Thoracic aorta (tissue), 2 donors: ENCODE results near the gene ADSS1. TPM values are rescaled to one million over a fixed set of nuclear protein-coding genes. Genes with fewer than 3 reads are reported as not detected.

Experiments
- ATAC-seq: fragments of 150-250 bp; one replicate; pipeline ENCODE4 v1.8.0; 2017; ENCODE audit warnings: low read depth; ENCODE audit not compliant: insufficient number of reproducible peaks, low FRiP score
- DNase-seq: peaks from one replicate; pipeline ENCODE4 v3.0.0-alpha.2; 2020; ENCODE audit warnings: low spot score
- H3K27ac ChIP-seq, 2 donors: fragments of 200-600 bp; sonication (generic); 1 replicate in 1 of 2; 2 replicates in 1 of 2; pipeline ENCODE4 v1.5.1; 2016; ENCODE audit warnings: mild to moderate bottlenecking in 2 of 2, moderate library complexity in 2 of 2
- H3K27me3 ChIP-seq: fragments of 200-600 bp; sonication (generic); replicated peaks from 2 replicates; pipeline ENCODE4 v1.6.0; 2016; ENCODE audit warnings: mild to moderate bottlenecking; ENCODE audit not compliant: insufficient read depth
- H3K36me3 ChIP-seq: fragments of 200-600 bp; sonication (generic); one replicate; pipeline ENCODE4 v1.5.1; 2016
- H3K4me1 ChIP-seq, 2 donors: fragments of 200-600 bp; sonication (generic); 1 replicate in 1 of 2; 2 replicates in 1 of 2; pipeline versions ENCODE4 v1.5.1 to v1.6.0; 2016; ENCODE audit warnings: low read depth in 2 of 2, mild to moderate bottlenecking in 1 of 2; ENCODE audit not compliant: control insufficient read depth in 1 of 2
- H3K4me3 ChIP-seq: fragments of 200-600 bp; sonication (generic); 2 replicates; pipeline ENCODE4 v1.5.1; 2016; ENCODE audit warnings: mild to moderate bottlenecking
- H3K9me3 ChIP-seq: fragments of 200-600 bp; sonication (generic); 2 replicates; pipeline ENCODE4 v1.5.1; 2016
- total RNA-seq, 2 donors: library from RNA; depleted of rRNA; stranded (reverse); fragments of >200 nt; gene quantifications; one replicate each; pipeline versions ENCODE4 v1.1.0 to v1.2.3, GENCODE V29; 2016
- TF ChIP-seq, protein P1 (sequence below): fragments of 200-600 bp; sonication (generic); IDR thresholded peaks from one replicate; pipeline ENCODE4 v1.5.1; 2019; ENCODE audit warnings: antibody characterized with exemption

ADSS1 gene
- total RNA-seq, 2 donors from 2014 or later = 30.8 to 87.3 TPM

DNA sequence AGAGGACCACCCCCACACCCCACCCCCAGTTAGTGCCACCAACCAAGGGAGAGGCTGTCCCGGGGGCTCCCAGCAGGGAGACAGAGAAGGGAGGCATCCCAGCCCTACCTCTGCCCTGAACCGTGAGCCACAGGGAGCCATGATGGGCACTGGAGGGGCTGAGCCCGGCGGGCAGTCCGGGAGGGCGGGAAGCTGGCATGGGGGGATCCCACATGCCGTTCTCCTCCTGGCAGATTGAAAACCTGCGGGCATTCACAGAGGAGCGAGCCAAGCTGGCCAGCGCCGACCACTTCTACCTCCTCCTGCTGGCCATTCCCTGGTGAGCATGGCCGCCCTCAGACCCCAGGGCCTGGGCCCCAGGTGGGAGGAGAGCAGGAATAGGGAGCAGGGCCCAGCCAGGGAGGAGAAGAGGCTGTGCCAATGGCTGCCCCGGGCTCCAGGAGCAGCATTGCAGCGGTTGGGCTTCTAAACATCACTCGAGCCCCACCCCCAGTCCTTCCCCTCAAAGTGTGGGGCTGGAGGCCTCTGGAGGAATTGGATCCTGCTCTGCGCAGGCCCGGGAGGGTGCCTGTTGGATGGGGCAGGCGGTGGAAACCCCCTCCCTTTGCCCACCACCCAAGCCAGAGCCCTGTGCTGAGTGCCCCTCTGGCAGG, 14.5 kb upstream of the ADSS1 start:
- no peak for ATAC-seq
- TF ChIP-seq, protein P1, sequence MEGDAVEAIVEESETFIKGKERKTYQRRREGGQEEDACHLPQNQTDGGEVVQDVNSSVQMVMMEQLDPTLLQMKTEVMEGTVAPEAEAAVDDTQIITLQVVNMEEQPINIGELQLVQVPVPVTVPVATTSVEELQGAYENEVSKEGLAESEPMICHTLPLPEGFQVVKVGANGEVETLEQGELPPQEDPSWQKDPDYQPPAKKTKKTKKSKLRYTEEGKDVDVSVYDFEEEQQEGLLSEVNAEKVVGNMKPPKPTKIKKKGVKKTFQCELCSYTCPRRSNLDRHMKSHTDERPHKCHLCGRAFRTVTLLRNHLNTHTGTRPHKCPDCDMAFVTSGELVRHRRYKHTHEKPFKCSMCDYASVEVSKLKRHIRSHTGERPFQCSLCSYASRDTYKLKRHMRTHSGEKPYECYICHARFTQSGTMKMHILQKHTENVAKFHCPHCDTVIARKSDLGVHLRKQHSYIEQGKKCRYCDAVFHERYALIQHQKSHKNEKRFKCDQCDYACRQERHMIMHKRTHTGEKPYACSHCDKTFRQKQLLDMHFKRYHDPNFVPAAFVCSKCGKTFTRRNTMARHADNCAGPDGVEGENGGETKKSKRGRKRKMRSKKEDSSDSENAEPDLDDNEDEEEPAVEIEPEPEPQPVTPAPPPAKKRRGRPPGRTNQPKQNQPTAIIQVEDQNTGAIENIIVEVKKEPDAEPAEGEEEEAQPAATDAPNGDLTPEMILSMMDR = no peak
- no peak for DNase-seq
- Histone ChIP-seq H3K4me3 (no peak overlapping the region), H3K9me3 (no peaks in the 10 kb centered on the region), H3K36me3 (peaks cover 54% of the 10 kb centered on the region), H3K27ac (peak overlapping the region; percentile 19 to 30), H3K4me1 (peaks cover 0 to 20% of the 10 kb centered on the region in 2 donors), H3K27me3 (no peaks in the 10 kb centered on the region)

DNA sequence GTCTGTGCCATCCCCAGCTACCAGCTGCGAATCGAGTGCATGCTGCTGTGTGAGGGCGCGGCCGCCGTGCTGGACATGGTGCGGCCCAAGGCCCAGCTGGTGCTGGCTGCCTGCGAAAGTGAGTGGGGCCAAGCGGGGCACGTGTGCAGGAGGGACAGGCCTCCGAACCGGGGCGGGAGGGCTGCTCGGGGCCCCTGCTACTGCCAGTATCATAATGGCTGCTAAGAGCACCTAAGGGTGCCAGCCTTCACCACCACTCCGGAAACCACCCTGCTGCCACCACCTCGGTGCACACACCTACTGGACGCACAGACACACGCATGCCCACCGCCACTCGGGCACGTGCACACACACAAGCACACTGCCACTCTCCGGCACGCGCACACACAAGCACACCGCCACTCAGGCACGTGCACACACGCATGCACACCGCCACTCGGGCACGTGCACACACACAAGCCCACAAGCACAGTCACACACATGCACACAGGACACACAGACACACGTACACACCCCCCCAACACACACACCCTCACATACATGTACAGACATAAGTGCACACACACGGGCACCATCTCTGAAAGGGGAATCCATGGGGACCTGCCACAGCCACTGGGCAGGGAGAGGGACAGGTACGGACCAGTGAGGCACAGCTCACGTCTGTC, 13.8 kb upstream of the ADSS1 start:
- H3K4me3 ChIP-seq = no peak overlapping the region
- H3K4me1 ChIP-seq = peaks cover 0 to 20% of the 10 kb centered on the region in 2 donors
- no peaks in the 10 kb centered on the region for H3K9me3 ChIP-seq
- ATAC-seq (no peak), DNase-seq (no peak)
- no peaks in the 10 kb centered on the region for H3K27me3 ChIP-seq
- TF ChIP-seq, protein P1 = no peak
- H3K36me3 ChIP-seq = peaks cover 61% of the 10 kb centered on the region
- no peak overlapping the region for H3K27ac ChIP-seq

DNA sequence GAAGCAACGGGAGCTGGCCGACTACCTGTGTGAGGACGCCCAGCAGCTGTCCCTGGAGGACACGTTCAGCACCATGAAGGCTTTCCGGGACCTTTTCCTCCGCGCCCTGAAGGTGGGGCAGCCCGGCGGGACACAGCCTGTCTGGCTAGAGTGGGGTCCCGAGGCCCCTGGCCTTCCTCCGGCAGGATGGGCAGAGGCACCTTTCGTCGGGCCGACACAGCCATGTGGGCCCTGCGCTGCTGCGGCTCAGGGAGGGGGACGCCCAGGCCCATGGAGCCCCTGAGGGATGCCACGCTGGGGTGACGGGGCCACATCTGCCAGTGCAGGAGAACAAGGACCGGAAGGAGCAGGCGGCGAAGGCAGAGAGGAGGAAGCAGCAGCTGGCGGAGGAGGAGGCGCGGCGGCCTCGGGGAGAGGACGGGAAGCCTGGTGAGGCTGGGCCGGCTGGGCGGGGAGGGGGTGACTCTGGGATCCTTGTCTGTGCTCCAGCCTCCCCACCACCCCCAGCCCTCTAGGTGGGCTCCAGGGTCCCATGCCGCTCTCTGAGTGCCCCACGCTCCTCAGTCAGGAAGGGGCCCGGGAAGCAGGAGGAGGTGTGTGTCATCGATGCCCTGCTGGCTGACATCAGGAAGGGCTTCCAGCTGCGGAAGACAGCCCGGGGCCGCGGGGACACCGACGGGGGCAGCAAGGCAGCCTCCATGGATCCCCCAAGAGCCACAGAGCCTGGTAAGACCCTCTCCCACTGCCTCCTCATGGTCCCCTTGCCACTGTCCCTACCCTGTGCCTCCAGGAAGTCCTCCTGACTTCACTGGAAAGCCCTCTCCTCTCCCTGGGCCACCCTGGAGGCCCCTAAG, 10.9 kb upstream of the ADSS1 start:
- Histone ChIP-seq H3K27ac (no peak overlapping the region), H3K27me3 (no peaks in the 10 kb centered on the region), H3K4me1 (peaks cover 0 to 17% of the 10 kb centered on the region in 2 donors), H3K36me3 (peaks cover 58% of the 10 kb centered on the region), H3K4me3 (no peak overlapping the region), H3K9me3 (no peaks in the 10 kb centered on the region)
- no peak for ATAC-seq
- TF ChIP-seq, protein P1 = no peak
- no peak for DNase-seq

GRCh38 chr14:104714066-104714465, 10.0 kb upstream of the ADSS1 start:
- DNase-seq = no peak
- Histone ChIP-seq H3K9me3 (no peaks in the 10 kb centered on the region), H3K4me3 (no peak overlapping the region), H3K4me1 (peaks cover 0 to 7% of the 10 kb centered on the region in 2 donors), H3K27ac (no peak overlapping the region), H3K36me3 (peaks cover 58% of the 10 kb centered on the region), H3K27me3 (no peaks in the 10 kb centered on the region)
- no peak for ATAC-seq
- TF ChIP-seq, protein P1 = no peak

- TF ChIP-seq, protein P1 = no peak
- DNase-seq = no peak
- Histone ChIP-seq H3K36me3 (peaks cover 62% of the 10 kb centered on the region), H3K4me3 (no peak overlapping the region), H3K27me3 (no peaks in the 10 kb centered on the region), H3K9me3 (no peaks in the 10 kb centered on the region), H3K4me1 (peaks cover 0 to 1% of the 10 kb centered on the region in 2 donors), H3K27ac (no peak overlapping the region)
- no peak for ATAC-seq
Measured at GRCh38 chr14:104714681-104715080, 9.3 kb upstream of the ADSS1 start.
